ENCODE measurements around the gene BLACAT1.

Gene BLACAT1

DNA sequence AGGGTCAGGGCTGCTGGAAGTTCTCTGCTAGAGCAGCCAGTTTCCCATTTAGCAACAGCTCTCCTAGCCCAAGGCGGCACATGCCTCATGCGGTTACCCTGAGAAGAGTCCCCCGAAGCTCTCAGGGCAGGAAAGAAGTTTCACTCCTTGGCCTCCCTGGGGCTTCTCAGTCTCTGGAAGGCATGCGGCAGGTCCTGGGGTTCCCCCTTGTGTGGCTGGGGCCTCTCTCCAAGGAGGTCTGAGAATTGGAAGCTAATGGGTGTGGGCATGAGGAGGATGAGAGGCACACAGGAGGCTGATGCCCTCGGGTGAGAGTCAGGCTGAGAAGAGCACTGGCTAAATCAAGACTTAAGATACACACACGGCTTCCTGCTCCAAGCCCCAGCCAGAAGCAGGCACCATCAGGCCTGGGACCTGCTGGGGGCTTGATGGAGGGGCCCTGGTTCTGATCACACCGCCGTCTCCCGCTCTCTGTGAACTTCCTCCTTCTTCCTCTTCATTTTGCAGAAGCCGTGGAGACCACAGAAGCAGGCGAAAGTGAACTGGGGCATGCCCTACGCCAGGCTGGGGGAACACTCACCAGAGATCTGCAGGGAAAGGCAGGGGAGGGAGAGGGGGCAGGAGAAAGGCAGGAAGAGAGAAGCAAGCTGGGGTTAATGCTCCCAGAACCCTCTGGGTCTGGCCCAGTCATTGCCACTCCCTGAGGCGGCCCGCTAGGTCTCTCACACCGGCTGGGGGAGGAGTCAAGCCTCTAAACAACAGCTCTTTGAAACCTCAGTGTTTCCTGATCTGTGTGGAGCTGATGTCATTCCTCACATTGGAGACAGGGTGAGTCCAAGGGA, 15.1 kb downstream of the BLACAT1 start:
- no peaks in the 10 kb centered on the region for H3K36me3 ChIP-seq (ENCODE audit: insufficient read depth, low read length)
- no peak overlapping the region for H3K9ac ChIP-seq (ENCODE audit: low read depth, low read length)

DNA sequence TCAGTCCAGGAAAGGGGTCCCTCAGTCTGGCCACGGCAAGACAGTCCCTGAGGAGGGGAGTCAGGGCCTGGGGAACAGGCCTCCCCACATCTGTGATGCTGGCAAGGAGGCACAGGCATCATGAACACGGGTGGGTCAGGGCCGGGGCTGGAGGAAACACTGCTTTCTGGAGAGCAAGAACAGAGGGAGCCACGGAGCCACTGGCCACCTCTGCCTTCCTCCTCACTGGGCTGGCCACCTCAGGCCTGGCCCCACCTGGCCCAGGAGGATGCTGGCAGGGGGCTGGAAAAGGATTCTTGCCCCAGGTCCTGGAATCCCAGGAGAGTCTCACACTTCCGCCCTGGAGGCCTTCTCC, 15.7 kb downstream of the BLACAT1 start:
- Histone ChIP-seq H2AFZ (ENCODE audit: low read depth, low read length) (no peak overlapping the region), H3K27ac (ENCODE audit: low read length) (no peak overlapping the region), H3K4me2 (ENCODE audit: insufficient read depth, low read length) (no peak overlapping the region), H4K20me1 (ENCODE audit: insufficient read depth, low read length) (peaks cover 5% of the 10 kb centered on the region), H3K27me3 (ENCODE audit: insufficient read depth, low read length, poor library complexity) (peaks cover 20% of the 10 kb centered on the region), H3K36me3 (ENCODE audit: insufficient read depth, low read length) (no peaks in the 10 kb centered on the region), H3K9ac (ENCODE audit: low read depth, low read length) (no peak overlapping the region), H3K79me2 (ENCODE audit: insufficient read depth, low read length) (no peaks in the 10 kb centered on the region), H3K9me3 (ENCODE audit: insufficient read depth, low read length, severe bottlenecking) (no peaks in the 10 kb centered on the region), H3K4me3 (ENCODE audit: low read depth in 1 of 2, low read length in 2 of 2) (no peak overlapping the region), H3K4me1 (ENCODE audit: insufficient read depth, low read length) (no peaks in the 10 kb centered on the region)
- DNase-seq (no peak), ATAC-seq (ENCODE audit: insufficient read depth, low read depth) (no peak)
- no peak for TF ChIP-seq EZH2 (IDR thresholded peaks at IDR 0.05; ENCODE audit: borderline replicate concordance, low read depth, low read length, severe bottlenecking)
- TF ChIP-seq, protein P1, sequence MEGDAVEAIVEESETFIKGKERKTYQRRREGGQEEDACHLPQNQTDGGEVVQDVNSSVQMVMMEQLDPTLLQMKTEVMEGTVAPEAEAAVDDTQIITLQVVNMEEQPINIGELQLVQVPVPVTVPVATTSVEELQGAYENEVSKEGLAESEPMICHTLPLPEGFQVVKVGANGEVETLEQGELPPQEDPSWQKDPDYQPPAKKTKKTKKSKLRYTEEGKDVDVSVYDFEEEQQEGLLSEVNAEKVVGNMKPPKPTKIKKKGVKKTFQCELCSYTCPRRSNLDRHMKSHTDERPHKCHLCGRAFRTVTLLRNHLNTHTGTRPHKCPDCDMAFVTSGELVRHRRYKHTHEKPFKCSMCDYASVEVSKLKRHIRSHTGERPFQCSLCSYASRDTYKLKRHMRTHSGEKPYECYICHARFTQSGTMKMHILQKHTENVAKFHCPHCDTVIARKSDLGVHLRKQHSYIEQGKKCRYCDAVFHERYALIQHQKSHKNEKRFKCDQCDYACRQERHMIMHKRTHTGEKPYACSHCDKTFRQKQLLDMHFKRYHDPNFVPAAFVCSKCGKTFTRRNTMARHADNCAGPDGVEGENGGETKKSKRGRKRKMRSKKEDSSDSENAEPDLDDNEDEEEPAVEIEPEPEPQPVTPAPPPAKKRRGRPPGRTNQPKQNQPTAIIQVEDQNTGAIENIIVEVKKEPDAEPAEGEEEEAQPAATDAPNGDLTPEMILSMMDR (IDR thresholded peaks at IDR 0.05; ENCODE audit: borderline replicate concordance, extremely low read depth, low read length, poor library complexity, severe bottlenecking): no peak

More for the DNA sequence above, 15.1 kb downstream of the BLACAT1 start:
- ATAC-seq (ENCODE audit: insufficient read depth, low read depth): peak; percentile 86
- no peak overlapping the region for H3K4me3 ChIP-seq (ENCODE audit: low read depth in 1 of 2, low read length in 2 of 2)
- no peaks in the 10 kb centered on the region for H3K9me3 ChIP-seq (ENCODE audit: insufficient read depth, low read length, severe bottlenecking)
- peaks cover 23% of the 10 kb centered on the region for H3K27me3 ChIP-seq (ENCODE audit: insufficient read depth, low read length, poor library complexity)
- no peak overlapping the region for H3K4me2 ChIP-seq (ENCODE audit: insufficient read depth, low read length)
- TF ChIP-seq, protein P1 (IDR thresholded peaks at IDR 0.05; ENCODE audit: borderline replicate concordance, extremely low read depth, low read length, poor library complexity, severe bottlenecking): no peak
- no peak for TF ChIP-seq EZH2 (IDR thresholded peaks at IDR 0.05; ENCODE audit: borderline replicate concordance, low read depth, low read length, severe bottlenecking)
- H2AFZ ChIP-seq (ENCODE audit: low read depth, low read length): no peak overlapping the region
- peaks cover 5% of the 10 kb centered on the region; the same call in 1 of the 2 replicates for H4K20me1 ChIP-seq (ENCODE audit: insufficient read depth, low read length)
- H3K4me1 ChIP-seq (ENCODE audit: insufficient read depth, low read length): no peaks in the 10 kb centered on the region
- DNase-seq: peak; percentile 42
- no peak overlapping the region for H3K27ac ChIP-seq (ENCODE audit: low read length)
- no peaks in the 10 kb centered on the region for H3K79me2 ChIP-seq (ENCODE audit: insufficient read depth, low read length)

DNA sequence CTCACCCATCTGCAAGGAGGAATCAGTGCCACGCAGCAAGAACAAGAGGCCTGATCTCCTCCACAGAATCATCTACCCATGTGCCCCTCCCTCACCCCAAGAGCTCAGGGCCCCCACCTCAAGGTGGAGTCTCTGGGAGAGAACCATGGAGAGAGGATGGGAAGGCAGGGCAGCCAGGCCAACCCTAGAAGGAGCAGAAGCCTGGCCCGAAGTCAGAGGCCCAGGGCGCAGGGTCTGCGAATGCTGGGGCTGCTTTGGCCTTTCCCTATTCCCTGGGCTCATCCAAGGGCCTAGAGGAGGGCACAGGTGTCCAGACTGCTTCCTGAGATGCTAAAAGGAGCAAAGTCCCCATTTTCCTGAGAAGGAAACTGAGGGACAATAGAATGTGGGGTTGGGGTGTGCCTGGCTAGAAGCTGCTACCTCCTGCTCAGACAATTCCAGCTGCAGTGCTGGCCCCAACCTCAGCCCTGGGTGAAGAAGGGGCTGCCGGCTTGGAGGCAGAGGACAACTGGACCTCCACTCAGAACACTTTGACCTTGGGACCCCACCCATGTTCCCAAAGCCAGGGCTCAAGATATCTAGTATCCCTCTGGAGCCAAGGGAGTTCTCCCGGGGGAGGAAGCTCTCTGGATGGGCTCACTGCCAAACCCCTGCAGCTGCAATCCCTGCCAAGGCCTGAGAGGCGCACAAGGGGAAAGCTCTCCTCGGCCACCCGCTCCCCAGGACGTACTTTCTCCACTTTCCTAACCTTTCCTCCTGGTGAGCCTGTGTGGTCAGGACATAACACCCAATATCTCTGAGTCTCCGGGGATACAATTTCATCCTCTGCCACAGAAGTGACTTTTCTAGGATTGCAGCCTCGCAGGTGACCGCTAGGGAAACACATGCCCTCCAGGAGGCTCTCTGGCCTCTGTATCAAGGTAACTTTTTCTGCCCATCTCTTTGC, 17.4 kb downstream of the BLACAT1 start:
- H3K4me2 ChIP-seq (ENCODE audit: insufficient read depth, low read length): no peak overlapping the region
- H3K79me2 ChIP-seq (ENCODE audit: insufficient read depth, low read length): no peaks in the 10 kb centered on the region
- H3K36me3 ChIP-seq (ENCODE audit: insufficient read depth, low read length): no peaks in the 10 kb centered on the region
- H3K4me1 ChIP-seq (ENCODE audit: insufficient read depth, low read length): no peaks in the 10 kb centered on the region
- no peak for TF ChIP-seq EZH2 (IDR thresholded peaks at IDR 0.05; ENCODE audit: borderline replicate concordance, low read depth, low read length, severe bottlenecking)
- TF ChIP-seq, protein P1 (IDR thresholded peaks at IDR 0.05; ENCODE audit: borderline replicate concordance, extremely low read depth, low read length, poor library complexity, severe bottlenecking): peak; percentile 20
- no peak overlapping the region for H3K9ac ChIP-seq (ENCODE audit: low read depth, low read length)
- H4K20me1 ChIP-seq (ENCODE audit: insufficient read depth, low read length): peaks cover 5% of the 10 kb centered on the region
- no peak for DNase-seq
- no peak overlapping the region for H3K4me3 ChIP-seq (ENCODE audit: low read depth in 1 of 2, low read length in 2 of 2)
- ATAC-seq (ENCODE audit: insufficient read depth, low read depth): no peak
- H3K27ac ChIP-seq (ENCODE audit: low read length): no peak overlapping the region
- no peaks in the 10 kb centered on the region for H3K9me3 ChIP-seq (ENCODE audit: insufficient read depth, low read length, severe bottlenecking)
- no peak overlapping the region for H2AFZ ChIP-seq (ENCODE audit: low read depth, low read length)
- H3K27me3 ChIP-seq (ENCODE audit: insufficient read depth, low read length, poor library complexity): peaks cover 14% of the 10 kb centered on the region
